ENCODE measurements around the gene POLE4. TPM values are rescaled to one million over a fixed set of nuclear protein-coding genes. Genes with fewer than 3 reads are reported as not detected.

POLE4 gene
- total RNA-seq, 1 experiment from 2014 or later: 34.4 TPM

GRCh38 chr2:74959106-74959751, 786 bp downstream of the POLE4 start:
- no CpG with 5 or more reads among the region's 10 CpGs for WGBS (ENCODE audit: extremely low coverage, insufficient read length, low lambda C conversion rate)
- H3T11ph ChIP-seq (ENCODE audit: low read length): no peak overlapping the region
- H3K27me3 ChIP-seq (ENCODE audit: insufficient read depth, low read length): no peaks in the 10 kb centered on the region
- H3K56ac ChIP-seq (ENCODE audit: insufficient read length, low read depth, low read length): no peak overlapping the region
- peaks cover 15 to 27% (median 26%) of the 10 kb centered on the region in 3 experiments; a peak in 6 of 7 replicates for H3K36me3 Mint-ChIP-seq (ENCODE audit: insufficient read depth in 1 of 3, low read depth in 3 of 3)
- H2AFZ ChIP-seq (ENCODE audit: low read length): no peak overlapping the region
- H3K9me3 Mint-ChIP-seq: peaks cover 7 to 13% of the 10 kb centered on the region in 2 experiments
- H2BK5ac ChIP-seq (ENCODE audit: insufficient read length, low read length): no peak overlapping the region
- H3K14ac ChIP-seq (ENCODE audit: insufficient read depth, low read length): no peak overlapping the region
- no peak overlapping the region for H2BK120ac ChIP-seq (ENCODE audit: low read depth, low read length, poor library complexity, severe bottlenecking)
- H3K4ac ChIP-seq (ENCODE audit: low read depth, low read length): no peak overlapping the region
- no peaks in the 10 kb centered on the region for H3K79me2 ChIP-seq (ENCODE audit: insufficient read depth, low read length)
- H3K9ac ChIP-seq (ENCODE audit: extremely low read depth, insufficient read length, low read length): no peak overlapping the region
- H2AK5ac ChIP-seq (ENCODE audit: insufficient read length, low read length): no peak overlapping the region
- no peaks in the 10 kb centered on the region for H3K9me3 ChIP-seq (ENCODE audit: control insufficient read depth, low read depth, low read length)
- H4K91ac ChIP-seq (ENCODE audit: insufficient read length, low read depth, low read length): no peak overlapping the region
- DNase-seq: no peak
- H3K79me1 ChIP-seq (ENCODE audit: insufficient read depth, low read depth, low read length, poor library complexity, severe bottlenecking): no peaks in the 10 kb centered on the region
- H4K20me1 ChIP-seq (ENCODE audit: control insufficient read depth, insufficient read depth, insufficient read length): no peaks in the 10 kb centered on the region
- H3K4me2 ChIP-seq (ENCODE audit: insufficient read depth, insufficient read length, low read length): peak overlapping the region; percentile 34
- no peak overlapping the region for H2BK20ac ChIP-seq (ENCODE audit: low read depth, low read length, poor library complexity, severe bottlenecking)
- H3K4me1 Mint-ChIP-seq: peaks cover 0 to 8% of the 10 kb centered on the region in 2 experiments; a peak in 3 of 4 replicates
- no peak overlapping the region for H4K5ac ChIP-seq (ENCODE audit: insufficient read length, low read depth, low read length)
- no peak overlapping the region for H3K27ac ChIP-seq (ENCODE audit: insufficient read length, low read depth, low read length)
- H3K27me3 Mint-ChIP-seq (ENCODE audit: low read depth): peaks cover 34% of the 10 kb centered on the region
- peaks cover 2% of the 10 kb centered on the region for H3K23me2 ChIP-seq (ENCODE audit: insufficient read length, low read depth, low read length, poor library complexity, severe bottlenecking)
- no peak overlapping the region for H3K27ac Mint-ChIP-seq
- no peak overlapping the region for H2BK12ac ChIP-seq (ENCODE audit: insufficient read length, low read depth, low read length)
- H3K4me1 ChIP-seq (ENCODE audit: insufficient read depth, low read length): no peaks in the 10 kb centered on the region
- H4K8ac ChIP-seq (replicated peaks; ENCODE audit: insufficient read length, low read depth, low read length): no peak overlapping the region
- peak overlapping the region; percentile 70 to 71 for H3K4me3 Mint-ChIP-seq
- TF ChIP-seq, protein P1, sequence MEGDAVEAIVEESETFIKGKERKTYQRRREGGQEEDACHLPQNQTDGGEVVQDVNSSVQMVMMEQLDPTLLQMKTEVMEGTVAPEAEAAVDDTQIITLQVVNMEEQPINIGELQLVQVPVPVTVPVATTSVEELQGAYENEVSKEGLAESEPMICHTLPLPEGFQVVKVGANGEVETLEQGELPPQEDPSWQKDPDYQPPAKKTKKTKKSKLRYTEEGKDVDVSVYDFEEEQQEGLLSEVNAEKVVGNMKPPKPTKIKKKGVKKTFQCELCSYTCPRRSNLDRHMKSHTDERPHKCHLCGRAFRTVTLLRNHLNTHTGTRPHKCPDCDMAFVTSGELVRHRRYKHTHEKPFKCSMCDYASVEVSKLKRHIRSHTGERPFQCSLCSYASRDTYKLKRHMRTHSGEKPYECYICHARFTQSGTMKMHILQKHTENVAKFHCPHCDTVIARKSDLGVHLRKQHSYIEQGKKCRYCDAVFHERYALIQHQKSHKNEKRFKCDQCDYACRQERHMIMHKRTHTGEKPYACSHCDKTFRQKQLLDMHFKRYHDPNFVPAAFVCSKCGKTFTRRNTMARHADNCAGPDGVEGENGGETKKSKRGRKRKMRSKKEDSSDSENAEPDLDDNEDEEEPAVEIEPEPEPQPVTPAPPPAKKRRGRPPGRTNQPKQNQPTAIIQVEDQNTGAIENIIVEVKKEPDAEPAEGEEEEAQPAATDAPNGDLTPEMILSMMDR (conservative IDR thresholded peaks at IDR 0.05): no peak
- H3K23ac ChIP-seq (ENCODE audit: insufficient read length, low read depth, low read length): no peak overlapping the region
- no peak overlapping the region for H3K18ac ChIP-seq (ENCODE audit: insufficient read length, low read depth, low read length)
- H2BK15ac ChIP-seq (ENCODE audit: low read depth, low read length): no peak overlapping the region

Measured in H9 (cell line).